ENCODE measurements around the gene TADA2A. TPM values are rescaled to one million over a fixed set of nuclear protein-coding genes. Genes with fewer than 3 reads are reported as not detected.

TADA2A gene
- total RNA-seq, 2 experiments from 2014 or later: 35.8 to 46.3 TPM

GRCh38 chr17:37360632-37361031 lies 46.1 kb upstream of the TADA2A start:
- no TSS peak for BruUV-seq (replicated peaks)
- 0 out of 2 replicates have a peak, but pooled peaks cover 6% of the 10 kb centered on the region for H4K20me1 ChIP-seq (ENCODE audit: insufficient read depth, low read length)
- intact Hi-C loops (cut with micrococcal nuclease; ENCODE audit: unreplicated experiment): no loop called here
- CTCF ChIA-PET (ENCODE audit: unreplicated experiment): no interaction called here
- DNase-seq (ENCODE audit: low spot score): no peak
- no peak overlapping the region for H3K4me2 ChIP-seq (ENCODE audit: low read length)
- no peak overlapping the region for H3K27ac ChIP-seq (ENCODE audit: low read depth, low read length, poor library complexity, severe bottlenecking)
- H3K36me3 ChIP-seq (ENCODE audit: insufficient read depth, low read length): 0 out of 2 replicates have a peak, but pooled peaks cover 9% of the 10 kb centered on the region
- H2AFZ ChIP-seq (ENCODE audit: low read length): no peak overlapping the region
- TF ChIP-seq EZH2phosphoT487 (IDR thresholded peaks at IDR 0.05; ENCODE audit: borderline replicate concordance, low read depth, low read length) (no peak), CTCF (conservative IDR thresholded peaks at IDR 0.05; ENCODE audit: low read length) (no peak)
- H3K9me3 ChIP-seq (ENCODE audit: low read length): no peaks in the 10 kb centered on the region
- POLR2A ChIA-PET: interaction anchor here (1.5 kb wide), 1 partner anchor 11 kb away, joined by 4 read pairs; no protein-coding TSS in a partner anchor
- peaks cover 28% of the 10 kb centered on the region for H3K4me1 ChIP-seq (ENCODE audit: insufficient read depth, low read length, poor library complexity, severe bottlenecking)
- no peaks in the 10 kb centered on the region for H3K9me2 ChIP-seq (ENCODE audit: insufficient read depth, low read length)
- no peak overlapping the region for H3K4me3 ChIP-seq (ENCODE audit: low read depth, low read length, poor library complexity, severe bottlenecking)
- peaks cover 30% of the 10 kb centered on the region for H3K79me2 ChIP-seq (ENCODE audit: insufficient read depth, low read depth, low read length)

- BruUV-seq (replicated peaks): no TSS peak
- no peaks in the 10 kb centered on the region for H3K9me3 ChIP-seq (ENCODE audit: low read length)
- intact Hi-C loops (cut with micrococcal nuclease; ENCODE audit: unreplicated experiment): no loop called here
- no peak for TF ChIP-seq CTCF (conservative IDR thresholded peaks at IDR 0.05; ENCODE audit: low read length)
- TF ChIP-seq EZH2phosphoT487 (IDR thresholded peaks at IDR 0.05; ENCODE audit: borderline replicate concordance, low read depth, low read length): no peak
- no peak for DNase-seq (ENCODE audit: low spot score)
- no peak overlapping the region for H3K4me2 ChIP-seq (ENCODE audit: low read length)
- H3K27ac ChIP-seq (ENCODE audit: low read depth, low read length, poor library complexity, severe bottlenecking): no peak overlapping the region
- H3K4me1 ChIP-seq (ENCODE audit: insufficient read depth, low read length, poor library complexity, severe bottlenecking): peaks cover 26% of the 10 kb centered on the region
- H3K79me2 ChIP-seq (ENCODE audit: insufficient read depth, low read depth, low read length): peaks cover 21% of the 10 kb centered on the region
- no peak overlapping the region for H3K4me3 ChIP-seq (ENCODE audit: low read depth, low read length, poor library complexity, severe bottlenecking)
- 0 out of 2 replicates have a peak, but pooled peaks cover 6% of the 10 kb centered on the region for H4K20me1 ChIP-seq (ENCODE audit: insufficient read depth, low read length)
- CTCF ChIA-PET (ENCODE audit: unreplicated experiment): no interaction called here
- no peak overlapping the region for H2AFZ ChIP-seq (ENCODE audit: low read length)
- no peaks in the 10 kb centered on the region for H3K9me2 ChIP-seq (ENCODE audit: insufficient read depth, low read length)
- POLR2A ChIA-PET: interaction anchor here (0.6 to 1.5 kb wide), 3 partner anchors 9 to 43 kb away, joined by 3 to 4 read pairs (median 3); no protein-coding TSS in a partner anchor
- 0 out of 2 replicates have a peak, but pooled peaks cover 9% of the 10 kb centered on the region for H3K36me3 ChIP-seq (ENCODE audit: insufficient read depth, low read length)
Observed at GRCh38 chr17:37361543-37361942, 45.1 kb upstream of the TADA2A start.

GRCh38 chr17:37365589-37365988 lies 41.1 kb upstream of the TADA2A start:
- no peak for TF ChIP-seq EZH2phosphoT487 (IDR thresholded peaks at IDR 0.05; ENCODE audit: borderline replicate concordance, low read depth, low read length)
- no peak for TF ChIP-seq CTCF (conservative IDR thresholded peaks at IDR 0.05; ENCODE audit: low read length)
- ChIA-PET CTCF (ENCODE audit: unreplicated experiment) (no interaction called here), POLR2A (no interaction called here)
- H3K9me3 ChIP-seq (ENCODE audit: low read length): no peaks in the 10 kb centered on the region
- H3K9me2 ChIP-seq (ENCODE audit: insufficient read depth, low read length): no peaks in the 10 kb centered on the region
- no peaks in the 10 kb centered on the region for H3K4me1 ChIP-seq (ENCODE audit: insufficient read depth, low read length, poor library complexity, severe bottlenecking)
- H3K36me3 ChIP-seq (ENCODE audit: insufficient read depth, low read length): no peaks in the 10 kb centered on the region
- H3K4me2 ChIP-seq (ENCODE audit: low read length): no peak overlapping the region
- H3K79me2 ChIP-seq (ENCODE audit: insufficient read depth, low read depth, low read length): no peaks in the 10 kb centered on the region
- DNase-seq (ENCODE audit: low spot score): no peak
- H3K27ac ChIP-seq (ENCODE audit: low read depth, low read length, poor library complexity, severe bottlenecking): no peak overlapping the region
- no peak overlapping the region for H3K4me3 ChIP-seq (ENCODE audit: low read depth, low read length, poor library complexity, severe bottlenecking)
- intact Hi-C loops (cut with micrococcal nuclease; ENCODE audit: unreplicated experiment): no loop called here
- H4K20me1 ChIP-seq (ENCODE audit: insufficient read depth, low read length): no peaks in the 10 kb centered on the region
- H2AFZ ChIP-seq (ENCODE audit: low read length): no peak overlapping the region
- no TSS peak for BruUV-seq (replicated peaks)
